ENCODE data around the gene SLC6A13. TPM values are rescaled to one million over a fixed set of nuclear protein-coding genes. Genes with fewer than 3 reads are reported as not detected.

SLC6A13 gene
- total RNA-seq, 2 donors from 2014 or later, result 0.85 TPM; not detected in 1

DNA sequence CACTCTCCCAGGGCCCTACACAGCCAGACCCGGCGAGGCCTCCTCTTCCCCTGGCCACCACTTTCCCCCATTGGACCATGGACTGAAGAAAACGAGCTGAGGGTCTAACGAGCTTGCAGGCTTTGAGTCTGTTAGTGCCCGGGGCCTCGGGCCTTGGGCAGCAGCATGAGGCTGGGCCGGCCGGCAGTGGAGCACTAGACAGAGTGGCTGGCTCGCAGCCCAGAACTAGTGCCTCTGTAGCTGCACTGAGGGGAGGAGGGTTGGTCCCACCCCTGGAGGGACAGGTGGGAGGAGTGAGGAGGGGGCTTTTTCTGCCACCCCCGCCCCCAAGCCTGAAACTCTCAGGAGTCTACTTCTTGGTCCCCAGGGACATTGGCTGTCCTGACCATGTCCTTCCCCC, 87.4 kb downstream of the SLC6A13 start:
- Histone ChIP-seq H3K36me3 (no peaks in the 10 kb centered on the region), H3K4me1 (replicated peaks) (no peaks in the 10 kb centered on the region), H3K9me3 (no peaks in the 10 kb centered on the region), H3K4me3 (no peak overlapping the region), H3K27me3 (replicated peaks; ENCODE audit: insufficient read depth) (peaks cover 2% of the 10 kb centered on the region), H3K27ac (no peak overlapping the region)
- no peak for DNase-seq (ENCODE audit: low spot score)
- intact Hi-C loops (cut with DNase I), result no loop called here
- WGBS, result 39% methylated on average over 9 of the region's 10 CpGs
- TF ChIP-seq POLR2AphosphoS5 (IDR thresholded peaks at IDR 0.05) (no peak), CTCF (IDR thresholded peaks at IDR 0.05) (no peak), POLR2A (IDR thresholded peaks at IDR 0.05) (no peak)

GRCh38 chr12:174596-174995, 88.0 kb downstream of the SLC6A13 start:
- H3K4me3 ChIP-seq, result no peak overlapping the region
- no peak overlapping the region for H3K27ac ChIP-seq
- no peaks in the 10 kb centered on the region for H3K4me1 ChIP-seq (replicated peaks)
- intact Hi-C loops (cut with DNase I), result no loop called here
- H3K9me3 ChIP-seq, result no peaks in the 10 kb centered on the region
- peaks cover 2% of the 10 kb centered on the region for H3K27me3 ChIP-seq (replicated peaks; ENCODE audit: insufficient read depth)
- WGBS, result 61% methylated on average over 23 of the region's 23 CpGs
- no peak for TF ChIP-seq POLR2A (IDR thresholded peaks at IDR 0.05)
- TF ChIP-seq POLR2AphosphoS5 (IDR thresholded peaks at IDR 0.05), result no peak
- no peak for TF ChIP-seq CTCF (IDR thresholded peaks at IDR 0.05)
- H3K36me3 ChIP-seq, result no peaks in the 10 kb centered on the region
- no peak for DNase-seq (ENCODE audit: low spot score)

DNA sequence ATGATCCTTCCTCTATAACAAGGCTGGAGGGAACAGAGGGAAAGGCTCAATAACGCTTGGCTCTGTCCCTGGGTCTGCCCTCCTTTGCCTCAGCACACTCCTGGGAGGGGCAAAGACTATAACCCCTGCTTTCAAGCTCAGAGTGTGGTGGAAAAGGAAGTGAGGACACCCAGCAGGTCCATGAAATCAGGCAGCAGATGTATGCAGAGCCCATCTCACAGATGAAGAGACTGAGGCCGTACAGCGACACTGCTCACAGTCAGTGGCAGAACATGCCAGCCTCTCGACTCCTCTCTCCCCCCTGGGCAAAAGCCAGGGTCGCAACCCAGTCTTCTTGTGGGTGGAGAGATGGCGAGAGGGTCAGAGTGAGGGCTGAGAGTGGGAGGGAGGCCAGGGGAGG, 88.5 kb downstream of the SLC6A13 start:
- peaks cover 2% of the 10 kb centered on the region for H3K27me3 ChIP-seq (replicated peaks; ENCODE audit: insufficient read depth)
- H3K4me3 ChIP-seq, result no peak overlapping the region
- 78% methylated on average over 6 of the region's 6 CpGs for WGBS

GRCh38 chr12:172732-173161, 89.9 kb downstream of the SLC6A13 start:
- peaks cover 2% of the 10 kb centered on the region for H3K27me3 ChIP-seq (replicated peaks; ENCODE audit: insufficient read depth)
- no peaks in the 10 kb centered on the region for H3K36me3 ChIP-seq
- H3K4me1 ChIP-seq (replicated peaks), result no peaks in the 10 kb centered on the region
- intact Hi-C loops (cut with DNase I), result no loop called here
- H3K4me3 ChIP-seq, result no peak overlapping the region
- WGBS, result 81% methylated on average over 15 of the region's 15 CpGs
- H3K9me3 ChIP-seq, result no peaks in the 10 kb centered on the region
- no peak for TF ChIP-seq CTCF (IDR thresholded peaks at IDR 0.05)
- no peak for TF ChIP-seq POLR2A (IDR thresholded peaks at IDR 0.05)
- TF ChIP-seq POLR2AphosphoS5 (IDR thresholded peaks at IDR 0.05), result no peak
- no peak for DNase-seq (ENCODE audit: low spot score)
- H3K27ac ChIP-seq, result no peak overlapping the region

More for the DNA sequence above, 88.5 kb downstream of the SLC6A13 start:
- TF ChIP-seq POLR2AphosphoS5 (IDR thresholded peaks at IDR 0.05), result no peak
- TF ChIP-seq POLR2A (IDR thresholded peaks at IDR 0.05), result no peak
- TF ChIP-seq CTCF (IDR thresholded peaks at IDR 0.05), result no peak
- intact Hi-C loops (cut with DNase I), result no loop called here
- Histone ChIP-seq H3K9me3 (no peaks in the 10 kb centered on the region), H3K4me1 (replicated peaks) (no peaks in the 10 kb centered on the region), H3K36me3 (no peaks in the 10 kb centered on the region), H3K27ac (no peak overlapping the region)
- no peak for DNase-seq (ENCODE audit: low spot score)

DNA sequence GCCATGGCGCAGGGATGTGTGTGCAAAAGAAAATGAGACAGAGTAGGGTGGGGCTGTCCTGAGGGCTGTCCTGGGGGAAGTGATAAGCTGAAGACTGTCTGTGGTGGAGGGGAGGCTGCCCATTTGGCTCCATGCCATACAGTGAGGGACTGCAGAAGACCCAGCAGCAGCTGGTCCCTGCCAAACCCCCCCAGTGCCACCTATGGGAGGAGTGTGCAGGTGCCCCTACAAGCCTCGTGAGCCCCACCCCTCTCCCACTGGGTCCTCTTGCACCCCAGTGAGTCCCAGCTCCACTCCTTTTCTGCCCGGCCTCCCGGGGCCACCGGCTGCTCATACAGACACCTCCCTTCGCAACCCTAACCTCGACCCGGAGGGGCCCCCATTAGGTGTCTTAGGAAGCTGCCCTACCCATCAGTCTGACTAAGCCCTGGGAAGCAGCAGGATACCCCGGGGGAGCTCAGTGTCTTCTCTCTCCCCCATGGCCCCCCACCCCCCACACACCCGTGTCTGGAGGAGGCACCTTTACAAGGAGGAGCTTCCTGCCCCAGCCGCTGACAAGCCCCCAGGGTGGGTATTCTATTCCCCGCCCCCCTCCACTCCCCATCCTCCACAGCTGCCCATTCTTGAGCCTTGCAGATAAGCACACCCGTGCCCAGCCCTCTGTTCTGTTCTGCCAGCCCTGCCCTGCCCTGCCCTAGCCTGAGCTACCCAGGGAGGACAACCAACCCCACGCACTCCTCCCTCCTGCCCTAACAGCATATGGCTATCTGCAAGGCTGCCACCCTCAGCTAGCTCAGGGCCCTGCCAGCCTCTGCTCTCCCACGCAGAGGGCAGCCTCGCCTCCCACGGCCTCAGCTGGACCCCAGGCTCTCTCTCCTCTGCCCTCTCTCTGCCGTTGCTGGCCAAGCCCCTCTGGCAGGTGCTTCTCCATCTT, 90.6 kb downstream of the SLC6A13 start:
- intact Hi-C loops (cut with DNase I), result no loop called here
- Histone ChIP-seq H3K27me3 (replicated peaks; ENCODE audit: insufficient read depth) (peaks cover 2% of the 10 kb centered on the region), H3K4me3 (no peak overlapping the region), H3K4me1 (replicated peaks) (no peaks in the 10 kb centered on the region), H3K9me3 (no peaks in the 10 kb centered on the region), H3K27ac (no peak overlapping the region), H3K36me3 (no peaks in the 10 kb centered on the region)
- TF ChIP-seq POLR2A (IDR thresholded peaks at IDR 0.05) (no peak), POLR2AphosphoS5 (IDR thresholded peaks at IDR 0.05) (no peak), CTCF (IDR thresholded peaks at IDR 0.05) (no peak)
- 61% methylated on average over 18 of the region's 18 CpGs for WGBS
- DNase-seq (ENCODE audit: low spot score), result no peak
